Measurements from ENCODE around the gene MAP3K7.

DNA sequence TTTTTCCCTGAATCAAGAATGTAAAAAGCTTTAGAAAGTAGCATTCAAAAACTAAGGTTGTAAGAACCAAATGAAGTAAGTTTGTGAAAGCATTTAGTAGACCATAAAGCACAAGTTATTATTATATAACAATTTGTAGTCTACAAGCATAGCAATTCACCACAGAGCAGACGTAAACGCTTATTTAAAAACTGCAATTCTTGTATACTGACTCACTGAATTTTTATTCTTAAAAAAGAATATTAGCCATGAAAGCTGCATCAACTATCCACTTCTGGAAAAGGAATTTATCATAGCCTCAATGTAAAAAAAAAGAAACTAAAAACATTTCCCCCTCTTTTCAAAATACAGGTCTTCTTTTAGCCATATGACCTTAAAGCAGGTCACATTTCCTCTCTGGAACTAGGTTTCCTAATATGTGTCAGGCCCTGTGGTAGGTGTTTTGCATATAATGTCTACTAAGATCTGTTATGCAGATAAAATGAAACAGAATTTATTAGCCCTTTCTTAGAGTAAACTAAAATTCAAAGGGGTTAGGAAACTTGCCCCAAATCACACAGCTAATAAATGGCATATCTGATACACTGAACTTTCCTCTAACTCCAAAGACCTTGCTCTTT, 2.1 kb downstream of the MAP3K7 start:
- TF ChIP-seq, protein P1, sequence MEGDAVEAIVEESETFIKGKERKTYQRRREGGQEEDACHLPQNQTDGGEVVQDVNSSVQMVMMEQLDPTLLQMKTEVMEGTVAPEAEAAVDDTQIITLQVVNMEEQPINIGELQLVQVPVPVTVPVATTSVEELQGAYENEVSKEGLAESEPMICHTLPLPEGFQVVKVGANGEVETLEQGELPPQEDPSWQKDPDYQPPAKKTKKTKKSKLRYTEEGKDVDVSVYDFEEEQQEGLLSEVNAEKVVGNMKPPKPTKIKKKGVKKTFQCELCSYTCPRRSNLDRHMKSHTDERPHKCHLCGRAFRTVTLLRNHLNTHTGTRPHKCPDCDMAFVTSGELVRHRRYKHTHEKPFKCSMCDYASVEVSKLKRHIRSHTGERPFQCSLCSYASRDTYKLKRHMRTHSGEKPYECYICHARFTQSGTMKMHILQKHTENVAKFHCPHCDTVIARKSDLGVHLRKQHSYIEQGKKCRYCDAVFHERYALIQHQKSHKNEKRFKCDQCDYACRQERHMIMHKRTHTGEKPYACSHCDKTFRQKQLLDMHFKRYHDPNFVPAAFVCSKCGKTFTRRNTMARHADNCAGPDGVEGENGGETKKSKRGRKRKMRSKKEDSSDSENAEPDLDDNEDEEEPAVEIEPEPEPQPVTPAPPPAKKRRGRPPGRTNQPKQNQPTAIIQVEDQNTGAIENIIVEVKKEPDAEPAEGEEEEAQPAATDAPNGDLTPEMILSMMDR (IDR thresholded peaks at IDR 0.05) = no peak
- TF ChIP-seq POLR2A (IDR thresholded peaks at IDR 0.05) = no peak
